ENCODE measurements around the gene DPYSL5. TPM values are rescaled to one million over a fixed set of nuclear protein-coding genes. Genes with fewer than 3 reads are reported as not detected.
"Not testable (repeated sequence)": the region's sequence is repeated elsewhere in the genome, so short reads cannot be mapped to it uniquely, and the experiment has no call there.

The DPYSL5 gene
- total RNA-seq, 2 experiments from 2014 or later = not detected

GRCh38 chr2:26917135-26917836, 69.4 kb downstream of the DPYSL5 start:
- Histone ChIP-seq H3K27ac (ENCODE audit: low read depth in 1 of 2, low read length in 2 of 2) (no peak overlapping the region), H3K36me3 (ENCODE audit: insufficient read depth, low read length) (no peaks in the 10 kb centered on the region), H3K4me1 (ENCODE audit: insufficient read depth, low read length) (no peaks in the 10 kb centered on the region), H3K9me3 (ENCODE audit: control insufficient read depth in 1 of 2, insufficient read depth in 1 of 2, low read length in 2 of 2) (no peaks in the 10 kb centered on the region), H3K4me3 (ENCODE audit: low read length) (no peak overlapping the region), H3K27me3 (ENCODE audit: control insufficient read depth in 1 of 2, insufficient read depth in 2 of 2, low read length in 2 of 2) (peaks cover 12 to 13% of the 10 kb centered on the region in 2 experiments)
- H3K36me3 Mint-ChIP-seq (ENCODE audit: low read depth) = no peaks in the 10 kb centered on the region
- DNase-seq = no peak
- peaks cover under 1% of the 10 kb centered on the region for H3K4me1 Mint-ChIP-seq (ENCODE audit: low read depth)
- ATAC-seq (ENCODE audit: poor library complexity) = no peak
- H3K27ac Mint-ChIP-seq = no peak overlapping the region
- H3K9me3 Mint-ChIP-seq = no peaks in the 10 kb centered on the region
- ChIA-PET CTCF (no interaction called here), POLR2A (interaction anchor here (0.6 kb wide), 1 partner anchor 472 kb away, joined by 4 read pairs; no protein-coding TSS in a partner anchor)
- H3K27me3 Mint-ChIP-seq = peaks cover 22% of the 10 kb centered on the region
- H3K4me3 Mint-ChIP-seq = no peak overlapping the region
- no peak for TF ChIP-seq CTCF (IDR thresholded peaks at IDR 0.05)
- intact Hi-C loops (cut with DNase I, micrococcal nuclease) = no loop called here

GRCh38 chr2:26921323-26921722, 73.4 kb downstream of the DPYSL5 start:
- CTCF ChIA-PET = no interaction called here
- no peak overlapping the region for H3K27ac Mint-ChIP-seq
- H3K27me3 Mint-ChIP-seq = peaks cover 24% of the 10 kb centered on the region
- TF ChIP-seq CTCF (IDR thresholded peaks at IDR 0.05) = no peak
- Histone ChIP-seq H3K9me3 (ENCODE audit: control insufficient read depth in 1 of 2, insufficient read depth in 1 of 2, low read length in 2 of 2) (no peaks in the 10 kb centered on the region), H3K27ac (ENCODE audit: low read depth in 1 of 2, low read length in 2 of 2) (no peak overlapping the region), H3K36me3 (ENCODE audit: insufficient read depth, low read length) (no peaks in the 10 kb centered on the region), H3K4me1 (ENCODE audit: insufficient read depth, low read length) (peaks cover 6% of the 10 kb centered on the region), H3K4me3 (ENCODE audit: low read length) (no peak overlapping the region), H3K27me3 (ENCODE audit: control insufficient read depth in 1 of 2, insufficient read depth in 2 of 2, low read length in 2 of 2) (peaks cover 4 to 19% of the 10 kb centered on the region in 2 experiments)
- H3K36me3 Mint-ChIP-seq (ENCODE audit: low read depth) = no peaks in the 10 kb centered on the region
- no peak overlapping the region for H3K4me3 Mint-ChIP-seq
- H3K4me1 Mint-ChIP-seq (ENCODE audit: low read depth) = peaks cover 9% of the 10 kb centered on the region
- intact Hi-C loops (cut with DNase I, micrococcal nuclease) = no loop called here
- ATAC-seq (ENCODE audit: poor library complexity) (no peak), DNase-seq (no peak)
- POLR2A ChIA-PET = no interaction called here
- no peaks in the 10 kb centered on the region for H3K9me3 Mint-ChIP-seq

GRCh38 chr2:26922405-26923188, 74.7 kb downstream of the DPYSL5 start:
- H3K9me3 Mint-ChIP-seq = no peaks in the 10 kb centered on the region
- peak in 13 of 14 experiments; percentile 10 to 61 (median 22) for DNase-seq
- H3K4me3 ChIP-seq (ENCODE audit: low read length) = no peak overlapping the region
- ATAC-seq (ENCODE audit: poor library complexity) = peak; percentile 85
- POLR2A ChIA-PET = interaction anchor here (0.9 kb wide), 1 partner anchor 76 kb away, joined by 4 read pairs; no protein-coding TSS in a partner anchor
- no peak overlapping the region for H3K27ac ChIP-seq (ENCODE audit: low read depth in 1 of 2, low read length in 2 of 2)
- H3K27me3 Mint-ChIP-seq = peaks cover 24% of the 10 kb centered on the region
- H3K4me1 Mint-ChIP-seq (ENCODE audit: low read depth) = peaks cover 9% of the 10 kb centered on the region
- TF ChIP-seq CTCF (IDR thresholded peaks at IDR 0.05) = peak; percentile 42
- no peaks in the 10 kb centered on the region for H3K36me3 Mint-ChIP-seq (ENCODE audit: low read depth)
- H3K36me3 ChIP-seq (ENCODE audit: insufficient read depth, low read length) = no peaks in the 10 kb centered on the region
- H3K27me3 ChIP-seq (ENCODE audit: control insufficient read depth in 1 of 2, insufficient read depth in 2 of 2, low read length in 2 of 2) = peaks cover 3 to 19% of the 10 kb centered on the region in 2 experiments
- no peak overlapping the region for H3K4me3 Mint-ChIP-seq
- peaks cover 6% of the 10 kb centered on the region for H3K4me1 ChIP-seq (ENCODE audit: insufficient read depth, low read length)
- H3K9me3 ChIP-seq (ENCODE audit: control insufficient read depth in 1 of 2, insufficient read depth in 1 of 2, low read length in 2 of 2) = no peaks in the 10 kb centered on the region
- intact Hi-C loops (cut with DNase I, micrococcal nuclease) = loop anchor here (1.0 kb wide), 1 partner anchor 76 kb away; no protein-coding TSS in a partner anchor
- CTCF ChIA-PET = interaction anchor here (1.0 to 1.7 kb wide), 6 partner anchors 14 to 76 kb away, joined by 3 to 15 read pairs (median 3); no protein-coding TSS in a partner anchor
- no peak overlapping the region for H3K27ac Mint-ChIP-seq

GRCh38 chr2:26923189-26923466, 75.2 kb downstream of the DPYSL5 start:
- H3K27me3 Mint-ChIP-seq = peaks cover 26% of the 10 kb centered on the region
- H3K4me1 ChIP-seq (ENCODE audit: insufficient read depth, low read length); H3K4me1 Mint-ChIP-seq (ENCODE audit: low read depth); H3K4me3 Mint-ChIP-seq; H3K36me3 ChIP-seq (ENCODE audit: insufficient read depth, low read length); DNase-seq; H3K27ac ChIP-seq (ENCODE audit: low read depth in 1 of 2, low read length in 2 of 2); H3K4me3 ChIP-seq (ENCODE audit: low read length); H3K9me3 Mint-ChIP-seq; H3K27ac Mint-ChIP-seq; ATAC-seq (ENCODE audit: poor library complexity); intact Hi-C loops (cut with DNase I, micrococcal nuclease); H3K9me3 ChIP-seq (ENCODE audit: control insufficient read depth in 1 of 2, insufficient read depth in 1 of 2, low read length in 2 of 2); H3K36me3 Mint-ChIP-seq (ENCODE audit: low read depth): not testable (repeated sequence)
- ChIA-PET POLR2A (interaction anchor here (0.9 kb wide), 1 partner anchor 76 kb away, joined by 4 read pairs; no protein-coding TSS in a partner anchor), CTCF (interaction anchor here (1.0 to 1.7 kb wide), 6 partner anchors 13 to 77 kb away, joined by 3 to 15 read pairs (median 3); no protein-coding TSS in a partner anchor)
- peaks cover 3 to 19% of the 10 kb centered on the region in 2 experiments for H3K27me3 ChIP-seq (ENCODE audit: control insufficient read depth in 1 of 2, insufficient read depth in 2 of 2, low read length in 2 of 2)
